WI38 (cell line): ENCODE results near the gene SRP68.
A peak's percentile ranks its signal among the peaks of the same experiment; 100 is the strongest.

Source experiments
- H3K4me3 ChIP-seq: 2 replicates; pipeline ENCODE4 v1.5.1; 2011; ENCODE audit warnings: low read depth, mild to moderate bottlenecking, control low read depth, low read length
- TF ChIP-seq, protein P1 (sequence below): IDR thresholded peaks from 2 replicates; pipeline ENCODE4 v1.5.1; 2012; ENCODE audit warnings: low read depth, mild to moderate bottlenecking, control low read depth, low read length

Gene SRP68

DNA sequence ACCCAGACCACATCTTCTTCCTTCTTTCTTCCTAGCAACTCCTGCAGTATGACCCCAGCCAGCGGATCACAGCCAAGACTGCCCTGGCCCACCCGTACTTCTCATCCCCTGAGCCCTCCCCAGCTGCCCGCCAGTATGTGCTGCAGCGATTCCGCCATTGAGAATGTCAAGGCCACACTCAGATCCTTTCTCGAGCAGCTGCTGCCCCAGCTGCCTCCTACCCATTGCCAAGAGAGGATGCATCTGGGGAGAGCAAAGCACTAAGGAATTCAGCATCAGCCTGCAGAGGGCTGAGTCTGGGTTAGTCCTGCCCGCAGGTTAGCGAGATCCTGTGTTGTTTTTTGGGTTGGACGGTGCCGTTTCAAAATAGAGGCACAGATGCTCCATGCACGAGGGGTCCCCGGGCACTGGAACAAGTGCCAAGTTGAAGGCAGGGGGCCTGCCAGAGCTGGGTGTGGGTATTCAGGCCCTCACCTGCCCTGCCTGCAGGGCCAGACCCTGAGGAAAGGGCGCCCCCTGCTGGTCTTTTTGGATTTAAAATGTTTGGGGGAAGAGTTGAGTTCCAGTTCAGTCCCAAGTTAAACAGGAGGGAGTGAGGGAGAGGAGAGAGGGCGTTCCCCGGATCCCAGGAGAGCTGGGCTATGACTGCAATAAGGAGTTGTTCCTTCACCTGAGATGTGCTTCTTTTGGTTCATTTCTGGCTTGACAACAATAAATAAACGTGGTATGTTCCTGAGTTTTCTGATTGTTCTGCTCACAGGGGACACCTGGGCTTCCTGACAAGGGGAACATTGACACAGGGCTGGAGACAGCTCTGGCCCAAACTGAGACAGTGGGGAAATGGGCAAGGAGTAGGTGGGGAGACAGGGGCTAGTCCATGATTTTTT lies 66.8 kb downstream of the SRP68 start:
- no peak overlapping the region for H3K4me3 ChIP-seq
- TF ChIP-seq, protein P1, sequence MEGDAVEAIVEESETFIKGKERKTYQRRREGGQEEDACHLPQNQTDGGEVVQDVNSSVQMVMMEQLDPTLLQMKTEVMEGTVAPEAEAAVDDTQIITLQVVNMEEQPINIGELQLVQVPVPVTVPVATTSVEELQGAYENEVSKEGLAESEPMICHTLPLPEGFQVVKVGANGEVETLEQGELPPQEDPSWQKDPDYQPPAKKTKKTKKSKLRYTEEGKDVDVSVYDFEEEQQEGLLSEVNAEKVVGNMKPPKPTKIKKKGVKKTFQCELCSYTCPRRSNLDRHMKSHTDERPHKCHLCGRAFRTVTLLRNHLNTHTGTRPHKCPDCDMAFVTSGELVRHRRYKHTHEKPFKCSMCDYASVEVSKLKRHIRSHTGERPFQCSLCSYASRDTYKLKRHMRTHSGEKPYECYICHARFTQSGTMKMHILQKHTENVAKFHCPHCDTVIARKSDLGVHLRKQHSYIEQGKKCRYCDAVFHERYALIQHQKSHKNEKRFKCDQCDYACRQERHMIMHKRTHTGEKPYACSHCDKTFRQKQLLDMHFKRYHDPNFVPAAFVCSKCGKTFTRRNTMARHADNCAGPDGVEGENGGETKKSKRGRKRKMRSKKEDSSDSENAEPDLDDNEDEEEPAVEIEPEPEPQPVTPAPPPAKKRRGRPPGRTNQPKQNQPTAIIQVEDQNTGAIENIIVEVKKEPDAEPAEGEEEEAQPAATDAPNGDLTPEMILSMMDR: peak; percentile 69

- H3K4me3 ChIP-seq: no peak overlapping the region
- TF ChIP-seq, protein P1: no peak
These were observed 67.5 kb downstream of the SRP68 start for GRCh38 chr17:76004750-76005262.

- H3K4me3 ChIP-seq: no peak overlapping the region
- TF ChIP-seq, protein P1: no peak
These were observed 68.4 kb downstream of the SRP68 start for GRCh38 chr17:76003915-76004314.

GRCh38 chr17:76002100-76002499 lies 70.2 kb downstream of the SRP68 start:
- TF ChIP-seq, protein P1: no peak
- H3K4me3 ChIP-seq: no peak overlapping the region

- TF ChIP-seq, protein P1: no peak
These were observed 71.4 kb downstream of the SRP68 start, which contains the start of gene CDK3 for GRCh38 chr17:76000755-76001521. CDK3 (plus strand) TSS chr17:76000855; CDS start chr17:76001426, 571 bp downstream.

GRCh38 chr17:76000016-76000754 lies 72.1 kb downstream of the SRP68 start:
- TF ChIP-seq, protein P1: peak; percentile 67
- no peak overlapping the region for H3K4me3 ChIP-seq

More at GRCh38 chr17:76000755-76001521, 71.4 kb downstream of the SRP68 start, which contains the start of gene CDK3:
- no peak within 1 kb of the TSS for H3K4me3 ChIP-seq
